DMS153 treated with DMSO at 0.1 percent for 48 hours (cell line): Measurements from ENCODE around the gene SYNPR.

Source experiments
- DNase-seq: peaks from one replicate; lab custom pipeline; 2025; ENCODE audit not compliant: unreplicated experiment; lab: John Stamatoyannopoulos, UW

SYNPR gene

DNA sequence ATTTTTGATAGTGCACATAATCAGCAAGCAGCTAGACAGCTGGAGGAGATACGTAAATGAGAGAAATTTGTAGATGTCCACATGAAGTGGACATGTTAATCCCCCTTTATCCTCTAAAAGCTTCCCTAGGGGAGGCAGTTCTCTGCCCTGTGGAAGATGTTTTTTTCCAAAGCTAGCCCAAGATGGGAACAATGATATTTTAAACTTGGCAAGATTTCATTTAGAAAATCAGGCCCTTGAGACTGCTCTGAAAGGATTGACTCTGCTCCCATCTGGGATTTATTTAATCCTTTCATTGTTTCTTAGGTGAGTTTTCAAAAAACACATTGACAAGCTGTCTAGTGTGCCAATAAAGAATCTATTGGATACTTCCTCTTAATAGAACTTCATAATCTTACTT is 92.0 kb downstream of the SYNPR start:
- DNase-seq: no peak

- DNase-seq: no peak
Observed at GRCh38 chr3:63383040-63383439, 104.9 kb downstream of the SYNPR start.

DNA sequence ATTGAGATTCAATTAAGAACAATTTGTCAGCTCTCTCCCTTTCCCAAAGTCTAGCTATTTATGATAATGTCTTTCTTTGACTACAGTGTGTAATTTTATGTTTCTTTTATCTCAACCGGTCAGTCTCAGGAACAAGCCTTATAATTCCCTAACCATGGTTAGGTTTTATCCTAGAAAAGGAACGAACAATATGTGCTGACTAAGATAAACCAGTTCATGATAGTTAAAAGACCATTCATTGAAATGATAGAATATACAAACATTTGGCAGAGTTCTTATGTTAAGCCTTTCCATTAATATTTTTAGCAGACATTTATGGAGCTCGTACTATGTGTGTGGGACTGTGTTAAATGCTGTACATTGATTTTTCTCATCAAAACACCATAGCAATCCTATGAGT is 106.3 kb downstream of the SYNPR start:
- no peak for DNase-seq

DNA sequence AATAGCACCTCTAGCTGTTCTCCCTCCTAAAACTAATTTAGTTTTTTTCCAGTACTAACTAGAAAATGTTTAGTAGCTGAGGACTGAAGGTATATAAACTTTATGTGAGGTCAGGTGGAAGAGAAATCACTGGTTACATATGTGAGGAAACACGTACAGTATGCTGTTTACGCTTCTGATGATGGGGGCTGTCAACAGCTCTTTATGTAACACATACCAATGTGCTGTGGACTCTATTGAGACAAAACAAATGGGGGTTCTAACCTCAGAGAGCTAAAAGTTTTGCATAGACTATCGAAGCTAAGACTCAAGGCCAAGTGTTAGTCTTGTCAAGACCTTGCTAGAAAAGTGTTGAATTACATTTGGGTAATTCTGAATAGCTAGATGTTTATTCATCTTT is 107.5 kb downstream of the SYNPR start:
- no peak for DNase-seq

GRCh38 chr3:63386568-63386967 is 108.5 kb downstream of the SYNPR start:
- DNase-seq: no peak

GRCh38 chr3:63387568-63387967 is 109.5 kb downstream of the SYNPR start:
- no peak for DNase-seq

DNA sequence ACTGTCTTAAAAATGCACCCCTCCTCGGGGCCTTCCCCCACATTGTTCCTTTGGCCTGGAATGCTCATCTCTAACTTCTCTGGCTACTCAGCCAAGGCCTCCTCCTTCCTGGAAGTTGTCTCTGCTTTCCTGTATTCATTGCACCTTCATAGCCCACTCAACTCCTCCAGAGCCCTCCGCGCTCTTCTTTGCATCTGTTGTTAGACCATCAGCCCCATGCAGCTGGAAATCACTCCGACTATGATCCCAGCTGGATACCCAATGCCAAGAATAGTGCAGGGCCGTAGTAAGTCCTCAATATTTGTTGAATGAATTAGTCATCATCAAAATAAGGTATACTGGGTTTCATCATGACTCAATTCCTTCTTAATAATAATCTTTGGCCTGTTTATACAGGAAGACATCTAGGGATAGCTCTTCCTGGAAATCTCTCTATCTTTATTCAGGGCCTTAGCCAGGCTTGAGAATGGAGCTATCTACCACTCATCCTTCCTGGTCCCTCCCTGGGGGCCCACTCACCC is 112.7 kb downstream of the SYNPR start:
- no peak for DNase-seq

- no peak for DNase-seq
Observed at GRCh38 chr3:63395960-63396359, 117.9 kb downstream of the SYNPR start.

DNA sequence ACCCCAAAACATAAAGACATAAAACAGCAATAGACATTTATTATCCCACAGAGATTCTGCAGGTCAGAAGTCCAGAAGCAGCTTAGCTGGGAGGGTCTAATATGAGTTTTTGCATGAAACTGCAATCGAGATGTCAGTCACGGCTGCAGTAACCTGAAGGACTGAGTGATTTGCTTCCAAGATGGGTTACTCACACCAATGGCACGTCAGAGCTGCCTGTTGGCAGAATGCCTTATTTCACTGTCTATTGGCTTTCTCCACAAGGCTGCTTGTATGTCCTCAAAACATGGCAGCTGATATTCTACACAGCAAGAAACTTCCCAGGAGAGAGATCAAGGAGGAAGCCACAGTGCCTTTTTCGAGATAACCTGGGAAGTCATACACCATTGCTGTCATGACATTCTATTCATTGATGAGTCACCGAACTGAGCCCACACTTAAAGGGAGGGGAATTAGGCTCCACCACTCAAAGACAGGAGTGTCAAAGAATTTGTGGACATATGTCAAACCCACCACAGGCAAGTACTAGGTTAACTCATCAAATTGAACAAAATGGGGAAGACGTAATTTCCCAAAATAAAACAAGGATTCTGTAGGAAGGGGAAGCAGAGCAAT is 122.2 kb downstream of the SYNPR start:
- DNase-seq: no peak

- no peak for DNase-seq
Observed at GRCh38 chr3:63405882-63406281, 127.8 kb downstream of the SYNPR start.

- DNase-seq: no peak
Observed at GRCh38 chr3:63413523-63413922, 135.4 kb downstream of the SYNPR start.

DNA sequence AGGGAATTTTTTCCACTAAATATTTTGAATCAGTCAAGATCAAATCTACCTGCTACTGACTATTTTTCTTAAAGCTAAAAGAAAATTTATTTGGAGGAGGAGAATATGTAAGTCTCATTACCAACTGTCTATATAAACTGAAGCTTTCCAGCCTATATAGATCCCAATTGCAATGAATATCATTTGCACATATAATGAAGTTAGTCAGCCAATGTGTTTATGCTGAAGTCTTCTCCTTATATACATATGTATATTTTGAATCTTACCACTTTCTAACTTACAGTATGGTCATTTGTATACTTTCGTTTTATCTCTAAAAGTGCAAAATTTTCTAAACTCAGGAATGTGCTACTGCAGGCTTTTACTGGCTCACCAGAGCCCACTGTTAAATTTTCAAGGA is 136.5 kb downstream of the SYNPR start:
- no peak for DNase-seq

GRCh38 chr3:63429905-63430304 is 151.8 kb downstream of the SYNPR start:
- DNase-seq: no peak

DNA sequence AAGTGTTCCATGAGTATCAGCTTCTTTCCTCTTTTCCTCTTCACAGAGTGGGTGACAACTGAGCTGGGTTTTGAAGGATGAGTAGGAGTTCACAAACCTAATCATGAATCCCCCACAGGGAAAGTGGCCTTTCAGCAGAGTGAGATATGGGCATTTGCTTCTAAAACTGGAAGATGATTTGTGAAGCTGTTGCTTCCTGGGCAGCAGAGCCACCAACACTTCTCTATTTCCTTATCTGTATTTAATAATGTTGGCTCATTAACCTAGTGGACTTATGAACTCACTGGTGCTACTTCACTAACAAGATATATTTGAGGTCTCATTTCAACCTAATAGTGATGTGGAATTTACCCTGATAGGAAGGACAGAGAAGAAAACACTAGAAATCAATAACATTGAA is 152.8 kb downstream of the SYNPR start:
- DNase-seq: no peak

- no peak for DNase-seq
Observed at GRCh38 chr3:63437858-63438257, 159.8 kb downstream of the SYNPR start.

DNA sequence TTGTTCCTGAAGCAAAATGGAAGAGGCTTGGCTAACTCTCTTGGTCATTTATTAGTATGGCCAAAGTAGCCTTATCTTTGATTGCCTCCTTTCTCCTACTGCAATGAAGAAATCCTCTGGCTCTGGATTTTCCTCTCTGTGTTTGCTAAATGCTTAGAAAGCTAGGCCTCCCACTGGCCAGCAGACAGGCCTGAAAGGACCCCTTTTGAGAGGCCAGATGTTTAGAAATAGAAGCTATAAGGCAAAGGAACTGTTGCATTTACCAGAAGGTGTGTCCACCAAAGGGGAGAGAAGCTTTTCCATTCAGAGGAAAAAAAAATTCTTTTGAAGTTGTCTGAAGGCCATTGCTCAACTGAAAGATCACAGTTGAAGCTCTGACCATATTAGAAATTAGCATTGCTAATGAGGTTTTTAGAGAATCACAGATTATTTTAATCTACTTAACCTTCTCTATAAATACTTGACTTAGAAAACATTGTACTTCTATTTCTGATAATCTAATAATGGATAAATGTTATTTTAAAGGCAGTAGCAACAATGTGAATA is 160.8 kb downstream of the SYNPR start:
- no peak for DNase-seq

GRCh38 chr3:63441262-63441661 is 163.2 kb downstream of the SYNPR start:
- DNase-seq: no peak

DNA sequence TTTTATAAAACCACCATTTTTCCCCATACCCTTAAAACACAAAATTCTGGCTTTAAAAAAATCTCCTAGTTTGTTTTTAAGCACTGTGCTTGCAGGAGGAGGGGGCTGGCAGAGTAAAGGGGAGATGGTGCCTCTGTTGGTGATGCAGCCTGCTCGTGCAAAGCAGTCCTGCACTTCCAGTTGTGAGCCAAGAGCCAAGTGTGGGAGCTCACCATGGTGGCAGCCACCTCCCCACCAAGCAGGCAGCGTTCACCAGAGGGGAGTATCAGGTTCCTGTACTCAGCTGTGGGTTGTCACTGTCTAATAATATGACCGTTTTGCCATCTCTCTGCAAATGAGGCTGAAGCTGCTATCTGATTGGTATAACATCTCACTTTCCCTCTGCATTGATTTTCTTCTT is 164.8 kb downstream of the SYNPR start:
- no peak for DNase-seq

DNA sequence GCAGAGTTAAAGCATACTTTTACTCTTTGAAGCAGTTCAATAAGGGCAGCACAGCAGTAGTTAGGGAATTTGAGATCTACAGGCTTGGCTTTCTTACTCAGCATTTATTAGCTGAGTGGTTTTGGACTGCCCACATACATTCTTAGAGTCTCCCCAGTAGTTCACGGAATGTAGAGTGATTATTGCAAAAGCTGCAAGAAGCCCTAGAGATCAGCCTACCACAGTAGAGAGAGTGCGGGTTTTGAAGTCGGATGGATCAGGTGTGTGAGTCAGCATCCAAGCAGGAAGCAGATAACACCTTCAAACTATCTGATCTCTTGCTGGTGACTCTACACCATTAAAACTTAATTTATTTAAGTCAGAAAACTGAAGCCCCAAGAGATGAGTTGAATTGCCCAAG is 171.9 kb downstream of the SYNPR start:
- no peak for DNase-seq

DNA sequence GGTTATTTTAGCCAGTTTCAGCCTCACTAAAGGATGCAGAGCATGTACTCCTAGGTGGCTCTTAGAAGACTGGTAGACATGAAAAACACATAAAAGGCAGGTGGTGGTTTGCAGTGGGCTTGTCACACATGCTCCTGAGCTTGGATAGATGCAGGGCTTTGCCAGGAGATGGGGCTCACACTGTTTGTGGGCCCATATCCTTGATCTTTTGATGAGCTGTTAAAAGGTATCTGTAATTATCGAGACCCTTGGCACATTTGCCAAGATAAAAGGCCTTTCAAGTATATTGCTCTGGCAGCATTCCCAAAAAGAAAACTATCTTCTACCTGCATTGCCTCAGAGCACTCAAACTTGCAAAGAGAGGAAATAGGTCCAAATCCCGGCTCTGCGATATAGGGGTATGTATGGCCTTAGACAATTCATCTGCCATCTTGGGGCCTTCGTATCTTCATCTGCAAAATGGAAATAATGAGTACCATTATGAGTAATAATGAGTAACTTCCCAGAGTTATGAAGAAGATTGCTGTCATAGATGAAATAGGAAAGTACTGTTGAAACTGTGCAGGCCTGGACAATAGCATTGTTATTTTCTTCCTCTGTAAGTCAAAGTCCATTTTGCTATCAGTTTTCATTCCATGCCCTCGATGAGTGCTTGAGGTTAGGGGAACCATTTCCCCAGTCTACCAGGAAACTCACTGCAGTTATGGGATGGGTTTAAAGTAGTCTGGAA is 172.7 kb downstream of the SYNPR start:
- no peak for DNase-seq

DNA sequence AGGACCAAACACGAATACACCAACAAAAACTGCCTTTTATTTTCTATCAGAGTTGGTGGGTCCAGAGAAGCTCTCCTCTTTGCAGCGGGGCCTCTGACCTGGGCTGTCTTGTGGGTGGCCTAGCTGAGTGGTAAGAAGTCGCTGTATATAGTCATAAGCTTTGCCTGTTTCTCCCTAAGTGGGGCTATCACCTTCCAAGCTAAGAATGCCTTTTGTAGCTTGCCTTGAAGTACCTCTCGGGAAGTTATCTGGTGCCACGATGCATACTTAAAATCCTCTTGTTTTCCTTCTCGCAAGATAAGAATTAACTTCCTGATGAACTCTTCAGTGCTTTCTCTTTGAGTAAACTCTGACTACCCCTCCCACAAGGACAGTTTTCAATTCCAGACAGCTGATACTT is 178.8 kb downstream of the SYNPR start:
- no peak for DNase-seq

- DNase-seq: no peak
Observed at GRCh38 chr3:63458405-63458804, 180.3 kb downstream of the SYNPR start.
